HG03439 (cell line): ENCODE measurements around the gene NUDT6.
"Not testable (repeated sequence)": the region's sequence is repeated elsewhere in the genome, so short reads cannot be mapped to it uniquely, and the experiment has no call there.

Source experiments
- ATAC-seq: cut with Tn5 transposase; IDR thresholded peaks from one replicate; pipeline ENCODE4 v1.9.1; 2021; ENCODE audit warnings: mild to moderate bottlenecking, moderate library complexity; ENCODE audit not compliant: unreplicated experiment

The NUDT6 gene

GRCh38 chr4:122876456-122876855 is 45.9 kb downstream of the NUDT6 start:
- ATAC-seq: no peak

DNA sequence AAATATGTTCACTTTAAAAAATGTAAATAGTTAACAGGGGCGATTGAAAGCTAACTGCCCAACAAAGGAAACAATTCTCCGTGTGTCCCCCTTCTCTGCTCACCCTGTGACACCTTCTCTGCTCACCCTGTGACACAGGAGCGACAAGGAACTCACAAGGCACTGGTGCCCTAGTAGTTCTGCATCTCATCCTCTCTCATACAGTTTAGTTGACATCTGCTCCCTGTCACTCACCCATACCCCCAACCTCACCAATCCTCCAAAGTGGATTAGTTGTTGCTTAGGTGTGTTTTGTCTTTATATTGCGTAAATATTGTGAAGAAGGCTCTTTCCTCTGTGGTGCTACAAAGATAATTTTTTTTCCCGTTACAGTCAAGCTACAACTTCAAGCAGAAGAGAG is 46.4 kb downstream of the NUDT6 start:
- no peak for ATAC-seq

- no peak for ATAC-seq
Measured at GRCh38 chr4:122873821-122874593, 48.4 kb downstream of the NUDT6 start.

DNA sequence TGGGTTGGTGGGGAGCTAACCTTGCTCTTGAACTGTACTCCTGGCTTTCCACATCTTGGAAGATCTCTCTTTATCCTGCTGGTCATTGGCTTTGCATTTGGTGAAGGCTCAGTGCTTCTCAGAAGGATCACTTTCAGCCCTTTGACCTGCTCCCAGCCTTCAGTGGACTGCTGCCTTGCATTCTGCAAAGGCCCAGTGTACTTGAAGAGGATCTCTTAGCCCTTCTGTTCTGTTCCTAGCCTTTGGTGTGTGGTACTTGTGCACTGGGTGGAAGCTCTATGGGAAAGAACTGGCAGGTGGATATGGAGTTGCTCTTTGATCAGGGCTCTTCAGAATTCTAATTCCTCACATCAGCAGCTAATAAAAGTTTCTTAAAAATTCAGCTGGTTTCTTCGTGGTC is 49.3 kb downstream of the NUDT6 start:
- ATAC-seq: no peak

DNA sequence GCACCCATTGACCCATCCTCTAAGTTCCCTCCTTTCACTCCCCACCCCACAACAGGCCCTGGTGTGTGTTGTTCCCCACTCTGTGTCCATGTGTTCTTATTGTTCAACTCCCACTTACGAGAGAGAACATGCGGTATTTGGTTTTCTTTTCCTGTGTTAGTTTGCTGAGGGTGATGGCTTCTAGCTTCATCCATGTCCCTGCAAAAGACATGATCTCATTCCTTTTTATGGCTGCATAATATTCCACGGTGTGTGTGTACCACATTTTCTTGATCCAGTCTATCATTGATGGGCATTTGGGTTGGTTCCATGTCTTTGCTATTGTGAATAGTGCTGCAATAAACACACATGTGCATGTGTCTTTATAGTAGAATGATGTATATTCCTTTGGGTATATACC is 54.2 kb downstream of the NUDT6 start:
- ATAC-seq: not testable (repeated sequence)

- no peak for ATAC-seq
Measured at GRCh38 chr4:122865425-122865824, 57.0 kb downstream of the NUDT6 start.

GRCh38 chr4:122863639-122864038 is 58.8 kb downstream of the NUDT6 start:
- ATAC-seq: no peak

DNA sequence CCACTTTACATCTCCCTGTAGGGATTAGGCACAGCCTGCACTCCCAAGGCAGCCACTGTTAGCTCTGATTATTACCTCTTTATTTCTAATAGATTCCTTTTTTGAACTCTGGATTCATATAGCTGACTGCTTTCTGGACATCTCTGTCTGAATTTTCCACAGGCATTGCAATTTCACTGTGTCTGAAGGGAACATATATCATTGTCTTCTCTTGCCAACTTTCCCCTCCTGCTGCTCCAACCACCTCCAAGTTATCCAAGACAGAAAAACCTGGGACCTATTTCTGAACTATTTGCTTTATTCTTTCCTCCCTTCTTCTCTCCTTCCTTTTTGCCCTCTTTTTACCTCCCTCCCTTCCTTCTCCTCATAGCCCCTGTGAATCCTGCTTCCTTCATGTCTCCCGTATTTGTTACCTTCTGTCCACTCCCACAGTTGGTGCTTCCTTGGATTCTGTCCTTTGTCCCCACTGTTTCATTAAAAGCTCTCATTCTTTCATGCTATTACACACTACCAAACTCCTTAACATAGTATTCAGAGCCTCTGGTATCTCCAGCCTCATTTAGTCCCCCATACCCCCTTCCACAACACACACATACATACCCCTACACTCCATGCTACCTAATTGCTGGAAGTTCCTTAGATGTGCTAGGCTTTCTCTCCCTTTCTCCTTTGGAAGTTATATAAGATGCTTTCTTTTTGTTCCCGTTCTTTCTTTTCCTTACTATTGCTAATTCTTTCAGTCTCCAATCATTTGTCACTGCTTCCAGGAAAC is 61.0 kb downstream of the NUDT6 start:
- ATAC-seq: no peak

DNA sequence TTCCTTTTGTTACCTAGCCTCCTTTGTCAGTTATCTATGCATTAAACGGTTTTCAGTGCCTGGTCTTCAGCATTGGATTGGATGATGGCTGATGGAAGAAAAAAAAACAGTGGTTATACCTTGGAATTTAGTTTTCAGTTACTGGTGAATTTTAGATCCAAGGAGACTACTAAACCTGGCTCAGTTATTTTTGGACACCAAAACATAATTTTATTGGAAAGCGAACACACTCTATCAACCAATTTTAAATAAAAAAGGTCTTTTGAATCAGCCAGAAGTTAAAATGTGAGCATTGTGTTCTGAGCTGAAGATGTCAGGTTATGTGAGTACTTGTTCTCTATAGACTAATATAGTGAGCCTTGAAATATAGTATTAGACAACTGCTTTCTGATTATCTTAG is 63.7 kb downstream of the NUDT6 start:
- no peak for ATAC-seq

GRCh38 chr4:122857160-122857559 is 65.2 kb downstream of the NUDT6 start:
- no peak for ATAC-seq

DNA sequence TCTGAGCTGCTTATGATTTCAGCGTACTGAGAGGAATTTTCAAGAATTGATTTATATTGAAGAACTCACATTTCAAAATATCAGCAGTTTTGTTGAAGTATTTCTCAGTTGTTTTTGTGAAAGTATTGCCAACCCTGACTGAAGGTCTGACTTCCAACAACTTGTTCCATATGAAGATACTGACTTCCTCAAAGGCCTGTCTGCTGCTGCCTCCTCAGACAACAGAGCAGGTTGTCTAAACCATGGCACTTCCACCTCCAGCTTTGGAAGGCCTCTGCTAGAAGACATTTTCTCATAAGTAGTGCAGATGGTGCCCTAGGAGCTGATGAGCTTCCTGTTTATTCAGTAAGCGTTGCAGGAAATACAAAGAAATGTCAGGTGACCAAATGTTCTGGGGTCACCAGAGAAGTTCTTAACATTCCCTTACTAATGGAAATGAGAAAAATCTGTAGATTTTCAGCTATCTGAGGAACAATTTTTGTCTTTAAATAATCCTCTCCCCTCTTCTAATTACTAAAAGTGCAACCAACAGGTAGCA is 67.0 kb downstream of the NUDT6 start:
- ATAC-seq: no peak

DNA sequence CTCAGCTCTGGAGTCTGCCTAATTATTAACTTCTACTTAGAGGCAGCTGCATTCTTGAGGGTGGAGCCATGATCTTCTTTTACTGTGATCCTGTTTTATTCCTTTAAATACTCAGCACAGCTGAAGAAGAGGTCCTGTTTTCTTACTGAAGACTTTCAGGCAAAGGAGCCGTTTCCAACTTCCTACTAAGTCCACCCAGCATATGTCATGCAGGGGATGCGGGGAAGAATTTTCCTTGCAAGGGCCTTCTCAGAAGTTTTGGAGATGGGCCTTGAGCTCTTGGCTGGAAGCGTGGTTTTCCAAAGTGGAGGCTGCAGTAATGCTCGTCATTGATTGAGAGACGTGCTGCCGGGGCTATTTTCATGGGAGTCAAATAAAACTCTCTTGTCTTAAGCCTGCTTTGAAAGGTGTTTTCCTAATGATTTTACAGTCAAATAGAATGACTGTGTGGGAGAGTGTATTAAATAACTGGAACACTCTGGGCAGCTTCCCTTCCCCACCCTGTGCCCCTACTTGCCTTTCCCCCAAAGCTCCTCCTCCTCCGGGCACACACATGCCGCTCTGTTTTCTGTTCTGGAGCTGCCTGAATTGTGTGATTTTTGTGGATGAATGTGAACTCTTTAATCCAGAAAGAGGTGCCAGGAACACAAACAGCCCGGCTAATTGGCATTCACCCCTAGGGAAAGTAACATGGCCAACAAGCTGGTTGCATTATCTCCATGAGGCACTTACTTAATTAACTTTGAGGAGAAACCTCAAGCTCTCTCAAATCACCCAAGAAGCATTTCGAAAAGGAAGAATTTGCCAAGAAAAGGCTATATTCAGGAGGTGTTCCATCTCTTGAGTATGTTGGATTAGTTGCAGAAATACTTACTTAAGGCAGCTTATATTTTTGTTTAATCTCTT is 67.7 kb downstream of the NUDT6 start:
- ATAC-seq: no peak

DNA sequence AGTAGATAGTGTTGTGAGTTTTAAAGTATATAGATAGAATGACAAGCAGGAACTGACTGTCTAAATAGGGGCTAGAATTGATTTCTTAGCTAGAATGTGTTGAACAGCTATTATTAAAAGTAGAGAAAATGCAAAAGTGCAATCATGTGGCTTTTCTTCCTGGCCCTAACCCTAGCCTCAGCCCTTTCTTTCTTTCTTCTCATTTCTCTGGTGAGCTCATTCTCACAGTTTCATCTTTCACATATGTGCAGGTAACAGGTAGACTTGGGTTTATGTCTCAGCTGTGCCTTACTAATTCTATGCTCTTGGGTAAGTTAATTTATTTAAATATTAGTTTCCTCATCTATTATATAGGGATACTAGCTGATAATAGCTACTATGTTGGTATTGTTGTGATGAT is 70.8 kb downstream of the NUDT6 start:
- ATAC-seq: no peak

DNA sequence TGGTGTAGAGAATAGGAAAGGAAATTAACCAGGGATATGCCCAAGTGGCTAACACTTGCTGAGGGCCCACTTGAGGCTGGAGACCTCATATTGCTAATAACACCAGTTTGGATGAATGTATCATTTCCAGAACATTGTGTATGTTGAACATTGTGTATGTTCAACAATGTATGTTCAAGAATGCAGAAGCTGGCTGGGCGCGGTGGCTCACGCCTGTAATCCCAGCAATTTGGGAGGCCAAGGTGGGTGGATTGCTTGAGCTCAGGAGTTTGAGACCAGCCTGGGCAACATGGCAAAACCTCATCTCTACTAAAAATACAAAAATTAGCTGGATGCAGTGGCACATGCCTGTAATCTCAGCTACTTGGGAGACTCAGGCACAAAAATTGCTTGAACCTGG is 72.6 kb downstream of the NUDT6 start:
- not testable (repeated sequence) for ATAC-seq

DNA sequence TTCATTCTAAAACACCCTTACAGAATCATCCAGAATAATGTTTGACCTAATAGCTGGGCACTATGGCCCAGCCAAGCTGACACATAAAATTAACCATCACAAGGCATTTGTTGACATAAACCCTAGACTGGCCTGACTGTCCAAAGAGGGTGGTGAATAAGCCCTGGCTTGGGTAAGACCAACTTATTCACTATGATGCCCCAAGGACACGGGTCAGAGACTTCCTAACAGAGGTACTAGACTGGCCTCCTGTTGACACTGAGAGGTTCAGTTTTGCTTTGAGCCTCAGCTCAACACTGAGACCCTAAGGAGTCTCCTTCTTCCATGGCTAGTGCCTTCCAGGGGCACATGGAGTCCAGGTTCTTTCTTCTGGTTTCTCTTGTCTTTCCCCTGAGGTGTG is 74.5 kb downstream of the NUDT6 start:
- ATAC-seq: no peak

GRCh38 chr4:122845760-122846159 is 76.6 kb downstream of the NUDT6 start:
- ATAC-seq: no peak

DNA sequence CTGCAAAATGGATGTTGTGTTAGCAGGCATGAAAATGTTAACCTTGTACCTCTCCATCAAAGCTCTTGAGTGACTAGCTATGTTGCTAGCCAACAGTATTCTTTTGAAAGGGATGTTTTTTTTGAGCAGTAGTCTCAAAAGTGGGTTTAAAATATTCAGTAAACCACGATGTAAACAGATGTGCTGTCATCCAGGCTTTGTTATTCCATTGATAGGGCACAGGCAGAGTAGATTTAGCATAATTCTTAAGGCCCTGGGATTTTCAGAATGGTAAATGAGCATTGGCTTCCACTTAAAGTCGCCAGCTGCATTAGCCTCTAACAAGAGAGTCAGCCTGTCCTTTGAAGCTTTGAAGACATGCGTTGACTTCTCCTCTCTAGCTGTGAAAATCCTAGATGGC is 77.3 kb downstream of the NUDT6 start:
- ATAC-seq: no peak

- ATAC-seq: not testable (repeated sequence)
Measured at GRCh38 chr4:122844391-122844790, 78.0 kb downstream of the NUDT6 start.

- no peak for ATAC-seq
Measured at GRCh38 chr4:122842984-122843531, 79.3 kb downstream of the NUDT6 start.
